ENCODE results near the gene LEMD2.

DNA sequence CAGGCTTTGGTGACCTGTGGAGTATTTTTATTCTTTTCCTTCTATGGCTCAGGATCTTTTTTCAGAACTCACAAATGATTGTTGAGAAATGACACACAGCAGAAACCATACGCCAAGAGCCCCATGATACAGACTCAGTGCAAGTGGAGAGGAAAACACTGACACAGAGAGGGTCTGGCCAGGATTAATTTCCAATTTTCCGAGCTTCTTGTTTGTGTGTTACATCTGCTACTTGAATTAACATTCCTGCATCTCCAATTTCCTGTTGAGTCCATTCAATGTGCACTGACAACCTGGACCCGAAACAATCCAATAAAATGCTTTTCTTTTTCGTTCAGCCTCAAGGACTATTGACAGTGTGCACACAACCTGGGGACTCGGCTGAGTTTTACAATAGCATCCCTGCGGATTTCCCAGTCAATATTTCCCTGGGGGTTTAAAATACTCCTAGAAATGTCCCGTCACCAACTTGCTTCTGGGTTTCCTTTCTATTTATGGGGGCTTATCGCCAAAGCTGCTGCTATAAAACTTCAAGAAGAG lies 19.8 kb upstream of the LEMD2 start:
- TF ChIP-seq SMAD3 (CRISPR knock-in tag; IDR thresholded peaks at IDR 0.05; ENCODE audit: borderline replicate concordance) (no peak), ZNF317 (CRISPR knock-in tag; IDR thresholded peaks at IDR 0.05; ENCODE audit: borderline replicate concordance, low read depth) (no peak), GABPB1 (CRISPR knock-in tag; IDR thresholded peaks at IDR 0.05) (no peak), SOX15 (CRISPR knock-in tag; IDR thresholded peaks at IDR 0.05) (no peak), ZBTB21 (CRISPR knock-in tag; IDR thresholded peaks at IDR 0.05; ENCODE audit: borderline replicate concordance) (no peak), ZNF232 (CRISPR knock-in tag; IDR thresholded peaks at IDR 0.05) (no peak), ZNF263 (CRISPR knock-in tag; IDR thresholded peaks at IDR 0.05; ENCODE audit: low read depth) (no peak), ESRRA (CRISPR knock-in tag; IDR thresholded peaks at IDR 0.05; ENCODE audit: borderline replicate concordance) (no peak), OVOL2 (CRISPR knock-in tag; IDR thresholded peaks at IDR 0.05; ENCODE audit: borderline replicate concordance) (no peak), PRRX2 (CRISPR knock-in tag; IDR thresholded peaks at IDR 0.05) (no peak), ZNF121 (CRISPR knock-in tag; IDR thresholded peaks at IDR 0.05) (no peak)
- TF ChIP-seq, protein P1, sequence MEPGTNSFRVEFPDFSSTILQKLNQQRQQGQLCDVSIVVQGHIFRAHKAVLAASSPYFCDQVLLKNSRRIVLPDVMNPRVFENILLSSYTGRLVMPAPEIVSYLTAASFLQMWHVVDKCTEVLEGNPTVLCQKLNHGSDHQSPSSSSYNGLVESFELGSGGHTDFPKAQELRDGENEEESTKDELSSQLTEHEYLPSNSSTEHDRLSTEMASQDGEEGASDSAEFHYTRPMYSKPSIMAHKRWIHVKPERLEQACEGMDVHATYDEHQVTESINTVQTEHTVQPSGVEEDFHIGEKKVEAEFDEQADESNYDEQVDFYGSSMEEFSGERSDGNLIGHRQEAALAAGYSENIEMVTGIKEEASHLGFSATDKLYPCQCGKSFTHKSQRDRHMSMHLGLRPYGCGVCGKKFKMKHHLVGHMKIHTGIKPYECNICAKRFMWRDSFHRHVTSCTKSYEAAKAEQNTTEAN (CRISPR knock-in tag; IDR thresholded peaks at IDR 0.05) = no peak
- TF ChIP-seq, protein P2, sequence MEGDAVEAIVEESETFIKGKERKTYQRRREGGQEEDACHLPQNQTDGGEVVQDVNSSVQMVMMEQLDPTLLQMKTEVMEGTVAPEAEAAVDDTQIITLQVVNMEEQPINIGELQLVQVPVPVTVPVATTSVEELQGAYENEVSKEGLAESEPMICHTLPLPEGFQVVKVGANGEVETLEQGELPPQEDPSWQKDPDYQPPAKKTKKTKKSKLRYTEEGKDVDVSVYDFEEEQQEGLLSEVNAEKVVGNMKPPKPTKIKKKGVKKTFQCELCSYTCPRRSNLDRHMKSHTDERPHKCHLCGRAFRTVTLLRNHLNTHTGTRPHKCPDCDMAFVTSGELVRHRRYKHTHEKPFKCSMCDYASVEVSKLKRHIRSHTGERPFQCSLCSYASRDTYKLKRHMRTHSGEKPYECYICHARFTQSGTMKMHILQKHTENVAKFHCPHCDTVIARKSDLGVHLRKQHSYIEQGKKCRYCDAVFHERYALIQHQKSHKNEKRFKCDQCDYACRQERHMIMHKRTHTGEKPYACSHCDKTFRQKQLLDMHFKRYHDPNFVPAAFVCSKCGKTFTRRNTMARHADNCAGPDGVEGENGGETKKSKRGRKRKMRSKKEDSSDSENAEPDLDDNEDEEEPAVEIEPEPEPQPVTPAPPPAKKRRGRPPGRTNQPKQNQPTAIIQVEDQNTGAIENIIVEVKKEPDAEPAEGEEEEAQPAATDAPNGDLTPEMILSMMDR (IDR thresholded peaks at IDR 0.05) = no peak
- TF ChIP-seq, protein P3, sequence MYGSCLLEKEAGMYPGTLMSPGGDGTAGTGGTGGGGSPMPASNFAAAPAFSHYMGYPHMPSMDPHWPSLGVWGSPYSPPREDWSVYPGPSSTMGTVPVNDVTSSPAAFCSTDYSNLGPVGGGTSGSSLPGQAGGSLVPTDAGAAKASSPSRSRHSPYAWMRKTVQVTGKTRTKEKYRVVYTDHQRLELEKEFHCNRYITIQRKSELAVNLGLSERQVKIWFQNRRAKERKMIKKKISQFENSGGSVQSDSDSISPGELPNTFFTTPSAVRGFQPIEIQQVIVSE (CRISPR knock-in tag; IDR thresholded peaks at IDR 0.05; ENCODE audit: borderline replicate concordance) = no peak

Measured in WTC11 (cell line).